Activated T-cell treated with anti-CD3 and anti-CD28 coated beads, Interleukin-2, amount 50 U/mL, for 4 hours (primary cell): Measurements from ENCODE around the gene MCOLN1. TPM values are rescaled to one million over a fixed set of nuclear protein-coding genes. Genes with fewer than 3 reads are reported as not detected.
"Not testable (repeated sequence)": the region's sequence is repeated elsewhere in the genome, so short reads cannot be mapped to it uniquely, and the experiment has no call there.

Source experiments
- ATAC-seq, 2 donors: fragments of 200-7000 bp; cut with Tn5 transposase; one replicate each; pipeline ENCODE4 v1.10.0; 2021
- DNase-seq: peaks from one replicate; pipeline ENCODE4 v3.0.0-alpha.2; 2020
- H3K27me3 Mint-ChIP-seq: one replicate; pipeline ENCODE4 v1.8.0; 2021; ENCODE audit warnings: low read depth, mixed read lengths
- H3K36me3 Mint-ChIP-seq: one replicate; pipeline ENCODE4 v1.8.0; 2022; ENCODE audit warnings: mixed read lengths; ENCODE audit not compliant: insufficient read depth
- H3K4me1 Mint-ChIP-seq: one replicate; pipeline ENCODE4 v1.8.0; 2021; ENCODE audit warnings: low read depth, mixed read lengths
- H3K4me3 Mint-ChIP-seq: one replicate; pipeline ENCODE4 v1.8.0; 2021; ENCODE audit warnings: mild to moderate bottlenecking, moderate library complexity, mixed read lengths
- H3K9me3 Mint-ChIP-seq: one replicate; pipeline ENCODE4 v1.8.0; 2021; ENCODE audit warnings: mixed read lengths
- total RNA-seq, 3 donors: library from RNA; stranded (reverse); gene quantifications; one replicate each; pipeline ENCODE4 v1.2.1, GENCODE V29; 2021

Gene MCOLN1
- total RNA-seq, 3 donors from 2014 or later, result 20.5 to 27.4 (median 22.6) TPM

- DNase-seq, result no peak
Measured at GRCh38 chr19:7554990-7555864, 32.8 kb downstream of the MCOLN1 start.

DNA sequence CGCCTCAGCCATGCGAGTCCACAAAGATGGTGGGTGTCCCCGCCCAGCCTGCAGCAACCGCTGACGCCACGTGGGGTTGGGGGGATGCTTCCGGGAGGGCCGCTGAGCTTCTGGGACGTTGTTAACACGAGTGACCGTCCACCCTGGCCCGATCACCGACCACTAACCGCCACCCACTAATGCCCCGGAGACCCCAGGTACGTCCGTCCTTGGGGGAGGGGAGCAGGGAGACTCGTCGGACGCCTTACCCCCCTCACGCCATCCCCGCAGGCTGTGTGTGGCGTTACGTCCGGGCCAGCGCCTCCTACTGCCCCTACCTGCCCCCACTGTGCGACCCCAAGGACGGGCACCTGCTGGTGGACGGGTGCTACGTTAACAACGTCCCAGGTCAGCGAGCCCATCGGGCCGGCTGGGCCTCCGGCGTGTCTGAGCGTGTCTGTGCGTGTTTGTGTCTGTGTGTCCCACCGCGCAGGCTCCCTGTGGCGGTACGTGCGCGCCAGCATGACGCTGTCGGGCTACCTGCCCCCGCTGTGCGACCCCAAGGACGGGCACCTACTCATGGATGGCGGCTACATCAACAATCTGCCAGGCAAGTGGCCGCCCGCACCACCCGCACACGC is 34.4 kb downstream of the MCOLN1 start:
- Mint-ChIP-seq H3K4me3 (no peak overlapping the region), H3K9me3 (no peaks in the 10 kb centered on the region), H3K27me3 (no peaks in the 10 kb centered on the region), H3K4me1 (no peaks in the 10 kb centered on the region), H3K36me3 (peaks cover 25% of the 10 kb centered on the region)
- DNase-seq (no peak), ATAC-seq (no peak)

More at GRCh38 chr19:7554990-7555864, 32.8 kb downstream of the MCOLN1 start:
- H3K4me1 Mint-ChIP-seq, result no peaks in the 10 kb centered on the region
- H3K4me3 Mint-ChIP-seq, result no peak overlapping the region
- peak; percentile 29 to 35 for ATAC-seq
- no peaks in the 10 kb centered on the region for H3K9me3 Mint-ChIP-seq
- no peaks in the 10 kb centered on the region for H3K27me3 Mint-ChIP-seq
- H3K36me3 Mint-ChIP-seq, result peaks cover 31% of the 10 kb centered on the region

- Mint-ChIP-seq H3K4me3 (no peak overlapping the region), H3K9me3 (no peaks in the 10 kb centered on the region), H3K36me3 (peaks cover 22% of the 10 kb centered on the region), H3K27me3 (no peaks in the 10 kb centered on the region), H3K4me1 (no peaks in the 10 kb centered on the region)
- DNase-seq (no peak), ATAC-seq (no peak)
Measured at GRCh38 chr19:7558667-7559066, 36.2 kb downstream of the MCOLN1 start.

- DNase-seq (no peak), ATAC-seq (no peak)
- H3K4me3 Mint-ChIP-seq, result no peak overlapping the region
- no peaks in the 10 kb centered on the region for H3K4me1 Mint-ChIP-seq
- H3K27me3 Mint-ChIP-seq, result no peaks in the 10 kb centered on the region
- H3K36me3 Mint-ChIP-seq, result peaks cover 22% of the 10 kb centered on the region
- H3K9me3 Mint-ChIP-seq, result no peaks in the 10 kb centered on the region
Measured at GRCh38 chr19:7559102-7559501, 36.7 kb downstream of the MCOLN1 start.

- Mint-ChIP-seq H3K4me1 (no peaks in the 10 kb centered on the region), H3K27me3 (no peaks in the 10 kb centered on the region), H3K4me3 (no peak overlapping the region), H3K9me3 (no peaks in the 10 kb centered on the region), H3K36me3 (peaks cover 20% of the 10 kb centered on the region)
- DNase-seq, result no peak
- ATAC-seq, result no peak
Measured at GRCh38 chr19:7560255-7560654, 37.8 kb downstream of the MCOLN1 start.

DNA sequence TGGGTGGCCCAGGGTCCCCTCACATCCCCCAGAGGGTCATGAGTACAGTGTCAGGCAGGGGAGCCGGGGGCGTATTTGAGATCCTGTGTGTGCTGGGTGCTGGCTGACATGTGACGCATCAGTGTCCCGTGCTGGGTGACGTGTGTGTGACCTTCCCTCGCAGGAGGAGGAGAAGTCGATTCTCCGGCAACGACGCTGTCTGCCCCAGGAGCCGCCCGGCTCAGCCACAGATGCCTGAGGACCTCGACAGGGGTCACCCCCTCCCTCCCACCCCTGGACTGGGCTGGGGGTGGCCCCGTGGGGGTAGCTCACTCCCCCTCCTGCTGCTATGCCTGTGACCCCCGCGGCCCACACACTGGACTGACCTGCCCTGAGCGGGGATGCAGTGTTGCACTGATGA is 38.9 kb downstream of the MCOLN1 start:
- ATAC-seq (no peak), DNase-seq (no peak)
- Mint-ChIP-seq H3K4me1 (no peaks in the 10 kb centered on the region), H3K36me3 (peaks cover 17% of the 10 kb centered on the region), H3K27me3 (no peaks in the 10 kb centered on the region), H3K9me3 (no peaks in the 10 kb centered on the region), H3K4me3 (no peak overlapping the region)

DNA sequence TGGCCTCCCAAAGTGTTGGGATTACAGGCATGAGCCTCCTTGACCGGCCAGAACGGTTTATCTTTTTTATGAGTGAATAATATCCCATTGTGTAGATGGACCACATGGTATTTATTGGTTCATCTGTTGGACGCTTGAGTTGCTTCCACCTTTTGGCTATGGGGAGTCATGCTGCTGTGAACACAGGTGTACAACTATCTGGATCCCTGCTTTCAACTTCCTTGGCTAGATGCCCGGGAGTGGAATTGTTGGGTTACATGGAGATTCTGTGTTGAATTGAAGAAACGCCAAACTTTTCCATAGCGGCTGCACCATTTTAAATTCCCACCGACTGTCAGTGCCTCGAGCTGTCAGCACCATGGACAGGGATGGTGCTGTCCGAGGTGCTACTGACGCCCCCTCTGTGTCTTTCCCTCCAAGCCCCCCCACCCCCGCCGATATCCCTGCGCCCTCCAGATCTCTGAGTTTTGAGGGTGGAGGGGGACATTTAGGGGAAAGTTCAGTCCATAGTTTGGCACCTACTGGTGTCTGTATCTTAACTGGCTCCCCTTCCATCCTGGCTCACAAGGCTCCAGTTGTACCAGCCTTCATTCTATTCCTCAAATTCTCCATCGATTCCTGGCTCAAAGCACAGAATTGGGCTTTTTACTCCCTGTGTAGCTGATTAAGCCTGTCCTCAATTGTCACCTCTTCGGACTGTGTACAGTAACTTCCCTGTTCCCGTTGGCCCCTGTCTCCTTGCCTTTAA is 40.4 kb downstream of the MCOLN1 start:
- Mint-ChIP-seq H3K4me1 (no peaks in the 10 kb centered on the region), H3K4me3 (no peak overlapping the region), H3K36me3 (peaks cover 15% of the 10 kb centered on the region), H3K27me3 (no peaks in the 10 kb centered on the region), H3K9me3 (no peaks in the 10 kb centered on the region)
- DNase-seq, result no peak
- no peak for ATAC-seq

DNA sequence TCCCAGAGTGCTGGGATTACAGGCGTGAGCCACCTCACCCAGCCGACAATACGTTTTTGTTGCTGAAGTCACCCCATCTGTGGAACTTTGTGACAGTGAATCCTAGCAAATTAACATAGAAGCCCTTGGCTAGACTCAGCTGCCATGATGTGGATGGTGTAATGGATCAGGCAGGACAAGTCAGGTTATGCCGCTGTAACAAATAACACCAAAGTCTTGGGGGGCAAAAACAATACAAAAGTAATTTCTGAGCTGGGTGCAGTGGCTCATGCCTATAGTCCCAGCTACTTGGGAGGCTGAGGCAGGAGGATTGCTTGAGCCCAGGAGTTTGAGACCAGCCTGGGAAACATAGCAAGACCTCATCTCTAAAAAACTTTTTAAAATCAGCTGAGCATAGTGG is 42.4 kb downstream of the MCOLN1 start:
- Mint-ChIP-seq H3K4me1 (peaks cover 1% of the 10 kb centered on the region), H3K4me3 (no peak overlapping the region), H3K27me3 (no peaks in the 10 kb centered on the region), H3K9me3 (no peaks in the 10 kb centered on the region), H3K36me3 (peaks cover 4% of the 10 kb centered on the region)
- DNase-seq (no peak), ATAC-seq (no peak)

DNA sequence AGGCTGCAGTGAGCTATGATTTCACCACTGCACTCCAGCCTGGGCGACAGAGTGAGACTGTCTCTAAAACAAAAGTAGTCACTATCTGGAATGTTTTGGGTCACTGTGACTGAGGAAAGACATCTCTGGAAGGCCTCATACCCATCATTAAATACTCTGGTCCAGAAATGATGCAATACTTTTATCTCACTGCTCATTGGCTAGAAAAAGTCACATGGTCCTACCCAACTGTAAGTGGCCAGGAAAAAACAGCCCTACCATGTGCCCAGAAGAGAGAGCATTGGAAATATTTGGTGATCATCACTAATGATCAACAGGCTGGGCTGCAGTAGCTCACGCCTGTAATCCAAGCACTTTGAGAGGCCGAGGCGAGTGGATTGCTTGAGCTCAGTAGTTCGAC is 42.9 kb downstream of the MCOLN1 start:
- Mint-ChIP-seq H3K9me3 (no peaks in the 10 kb centered on the region), H3K4me1 (peaks cover 1% of the 10 kb centered on the region), H3K27me3 (no peaks in the 10 kb centered on the region), H3K36me3 (peaks cover 1% of the 10 kb centered on the region), H3K4me3 (no peak overlapping the region)
- ATAC-seq (no peak), DNase-seq (no peak)

DNA sequence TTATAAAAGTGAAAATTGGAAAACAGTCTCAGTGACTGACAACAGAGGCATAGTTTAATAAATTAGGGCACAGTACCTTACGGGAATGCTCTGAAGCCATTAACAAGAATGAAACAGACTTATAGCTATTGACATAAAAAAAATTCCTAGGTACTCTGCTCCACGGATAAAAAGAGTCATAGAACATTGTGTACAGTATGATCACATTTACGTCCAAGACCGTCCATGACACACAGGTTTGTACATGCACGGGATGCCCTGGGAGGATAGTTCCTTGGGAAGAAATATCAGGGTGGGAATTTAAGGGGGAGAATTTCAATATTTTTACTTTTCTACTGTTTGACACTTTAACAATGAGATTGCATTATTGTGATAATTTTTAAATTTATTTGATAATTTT is 48.3 kb downstream of the MCOLN1 start:
- no peak for DNase-seq

GRCh38 chr19:7575434-7576040 is 53.1 kb downstream of the MCOLN1 start:
- Mint-ChIP-seq H3K4me1 (no peaks in the 10 kb centered on the region), H3K27me3 (peaks cover 6% of the 10 kb centered on the region), H3K4me3 (no peak overlapping the region), H3K9me3 (no peaks in the 10 kb centered on the region), H3K36me3 (no peaks in the 10 kb centered on the region)
- no peak for ATAC-seq
- no peak for DNase-seq

More for the DNA sequence above, 48.3 kb downstream of the MCOLN1 start:
- Mint-ChIP-seq H3K4me3 (no peak overlapping the region), H3K36me3 (no peaks in the 10 kb centered on the region), H3K4me1 (peaks cover 1% of the 10 kb centered on the region), H3K27me3 (peaks cover 4% of the 10 kb centered on the region), H3K9me3 (no peaks in the 10 kb centered on the region)
- no peak for ATAC-seq

GRCh38 chr19:7577422-7577821 is 55.0 kb downstream of the MCOLN1 start:
- ATAC-seq, H3K36me3 Mint-ChIP-seq, DNase-seq, H3K9me3 Mint-ChIP-seq, H3K4me3 Mint-ChIP-seq, H3K4me1 Mint-ChIP-seq: not testable (repeated sequence)
- H3K27me3 Mint-ChIP-seq, result peaks cover 10% of the 10 kb centered on the region

- no peaks in the 10 kb centered on the region for H3K4me1 Mint-ChIP-seq
- ATAC-seq, result no peak
- no peaks in the 10 kb centered on the region for H3K9me3 Mint-ChIP-seq
- no peaks in the 10 kb centered on the region for H3K36me3 Mint-ChIP-seq
- DNase-seq, result no peak
- no peak overlapping the region for H3K4me3 Mint-ChIP-seq
- peaks cover 12% of the 10 kb centered on the region for H3K27me3 Mint-ChIP-seq
Measured at GRCh38 chr19:7578127-7578526, 55.7 kb downstream of the MCOLN1 start.

DNA sequence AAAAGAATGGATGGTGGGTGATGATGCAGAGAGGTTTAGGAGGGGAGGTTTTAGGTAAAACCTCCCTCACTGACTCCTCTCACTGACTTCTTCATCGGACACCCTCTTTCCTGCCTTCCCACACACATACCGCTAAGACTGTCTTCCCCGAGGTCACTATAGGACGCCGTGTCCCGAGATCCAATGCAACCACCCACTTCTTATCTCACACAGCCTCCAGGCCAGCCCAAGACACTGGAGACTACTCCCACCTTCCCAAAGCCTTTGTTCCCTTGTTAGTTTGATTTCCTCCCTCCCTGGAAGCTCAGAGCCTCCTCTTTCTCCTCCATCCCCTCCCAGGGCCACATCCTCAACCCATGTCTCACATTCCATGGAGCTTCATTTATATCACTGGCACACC is 56.8 kb downstream of the MCOLN1 start:
- Mint-ChIP-seq H3K27me3 (peaks cover 12% of the 10 kb centered on the region), H3K4me1 (no peaks in the 10 kb centered on the region), H3K4me3 (no peak overlapping the region), H3K36me3 (no peaks in the 10 kb centered on the region), H3K9me3 (no peaks in the 10 kb centered on the region)
- DNase-seq, result no peak
- ATAC-seq, result no peak
